GDM1 (cell line): Measurements from ENCODE around the gene ARMC2.

Source experiments
- DNase-seq: peaks from one replicate; lab custom pipeline; 2025; lab: John Stamatoyannopoulos, UW

The ARMC2 gene

GRCh38 chr6:109019911-109020310 is 171.7 kb downstream of the ARMC2 start:
- no peak for DNase-seq

- no peak for DNase-seq
Observed at GRCh38 chr6:109021870-109022269, 173.6 kb downstream of the ARMC2 start.

- no peak for DNase-seq
Observed at GRCh38 chr6:109023356-109023925, 175.2 kb downstream of the ARMC2 start.
